H1 (cell line): ENCODE results near the gene MMS22L. TPM values are rescaled to one million over a fixed set of nuclear protein-coding genes. Genes with fewer than 3 reads are reported as not detected.

Experiments
- CTCF ChIA-PET: fragments of 300-600 bp; sonication (Branson Sonifier 250); formaldehyde crosslinking; loops from one replicate; lab custom pipeline; 2021; ENCODE audit not compliant: partially characterized antibody; lab: Charles Lee
- POLR2A ChIA-PET: fragments of 300-600 bp; sonication (Branson Sonifier 250); formaldehyde crosslinking; loops from one replicate; lab custom pipeline; 2021; ENCODE audit warnings: inconsistent platforms; ENCODE audit not compliant: partially characterized antibody; lab: Charles Lee
- DNase-seq, 2 experiments: peaks; one replicate each; pipeline versions ENCODE4 v3.0.0 to v3.0.0-alpha.2; 2010 to 2022; ENCODE audit warnings: low spot score in 2 of 2, low read depth in 1 of 2, mixed read lengths in 1 of 2
- FAIRE-seq: peaks from 2 replicates; lab custom pipeline; 2011; peaks lifted over from hg19 to GRCh38; lab: Jason Lieb, UNC
- H2AFZ ChIP-seq: 2 replicates; pipeline ENCODE4 v1.8.1; 2012; ENCODE audit warnings: low read length, inconsistent platforms
- H2AK5ac ChIP-seq: 2 replicates; pipeline ENCODE4 v1.6.1; 2013; ENCODE audit warnings: low read depth, low read length
- H2BK120ac ChIP-seq: replicated peaks from 2 replicates; pipeline ENCODE3; 2013; ENCODE audit warnings: low read depth, low read length, inconsistent platforms
- H2BK12ac ChIP-seq: 2 replicates; pipeline ENCODE4 v1.6.1; 2013; ENCODE audit warnings: low read depth, low read length
- H2BK15ac ChIP-seq: 2 replicates; pipeline ENCODE4 v1.6.1; 2013; ENCODE audit warnings: low read length
- H2BK20ac ChIP-seq: 2 replicates; pipeline ENCODE4 v1.6.1; 2013; ENCODE audit warnings: low read length
- H2BK5ac ChIP-seq: 2 replicates; pipeline ENCODE4 v1.6.1; 2013; ENCODE audit warnings: low read depth, low read length
- H3K14ac ChIP-seq: 2 replicates; pipeline ENCODE4 v1.6.1; 2013; ENCODE audit warnings: inconsistent platforms; ENCODE audit not compliant: insufficient read length
- H3K18ac ChIP-seq: 2 replicates; pipeline ENCODE4 v1.6.1; 2013; ENCODE audit warnings: low read length; ENCODE audit errors: extremely low read depth
- H3K23ac ChIP-seq: 2 replicates; pipeline ENCODE4 v1.6.1; 2013; ENCODE audit warnings: inconsistent platforms; ENCODE audit not compliant: insufficient read length
- H3K23me2 ChIP-seq: 2 replicates; pipeline ENCODE4 v1.6.1; 2013; ENCODE audit warnings: low read depth, low read length
- H3K27ac ChIP-seq: 2 replicates; pipeline ENCODE4 v1.6.1; 2011; ENCODE audit warnings: low read depth, low read length, inconsistent platforms
- H3K27me3 ChIP-seq, 4 experiments: replicated peaks in 1 of 4; 1 replicate in 1 of 4; 2 replicates in 3 of 4; pipeline versions ENCODE4 v1.6.1 to v1.8.1; 2011 to 2013; ENCODE audit warnings: low read length in 3 of 4, mild to moderate bottlenecking in 3 of 4, inconsistent platforms in 2 of 4, mixed read lengths in 2 of 4, moderate library complexity in 1 of 4; ENCODE audit not compliant: control insufficient read depth in 3 of 4, insufficient read depth in 3 of 4; ENCODE audit errors: extremely low read depth in 1 of 4
- H3K36me3 ChIP-seq, 4 experiments: 2 replicates each; pipeline versions ENCODE4 v1.6.1 to v1.8.1; 2011 to 2013; ENCODE audit warnings: mild to moderate bottlenecking in 4 of 4, low read length in 3 of 4, moderate library complexity in 2 of 4, control low read depth in 1 of 4, inconsistent platforms in 1 of 4; ENCODE audit not compliant: insufficient read depth in 4 of 4, control insufficient read depth in 2 of 4
- H3K4ac ChIP-seq: replicated peaks from 2 replicates; pipeline ENCODE3; 2013; ENCODE audit warnings: low read length, low read depth, mixed read lengths, inconsistent platforms; ENCODE audit not compliant: insufficient read length
- H3K4me1 ChIP-seq, 4 experiments: replicated peaks in 1 of 4; 1 replicate in 1 of 4; 2 replicates in 3 of 4; pipeline versions ENCODE4 v1.6.1 to v1.8.1; 2011 to 2013; ENCODE audit warnings: low read length in 3 of 4, inconsistent platforms in 2 of 4, mixed read lengths in 1 of 4; ENCODE audit not compliant: insufficient read depth in 4 of 4, control insufficient read depth in 3 of 4
- H3K4me2 ChIP-seq, 2 experiments: 2 replicates each; pipeline versions ENCODE4 v1.6.1 to v1.8.1; 2011 to 2013; ENCODE audit warnings: low read depth in 2 of 2, low read length in 2 of 2, control low read depth in 1 of 2, inconsistent platforms in 1 of 2, mild to moderate bottlenecking in 1 of 2; ENCODE audit not compliant: insufficient read depth in 1 of 2
- H3K4me3 ChIP-seq, 4 experiments: fragments of 200-600, 300-600 bp in 1 of 4; sonication (generic), shearing (Covaris generic), sonication (Bioruptor Twin) in 1 of 4; 2 replicates each; pipeline versions ENCODE4 v1.5.1 to v1.8.1; 2011 to 2016; ENCODE audit warnings: low read length in 4 of 4, low read depth in 3 of 4, control low read depth in 2 of 4, inconsistent platforms in 2 of 4, mild to moderate bottlenecking in 2 of 4, mixed read lengths in 1 of 4, moderate library complexity in 1 of 4; ENCODE audit not compliant: insufficient read depth in 2 of 4; ENCODE audit errors: extremely low read depth in 1 of 4
- H3K56ac ChIP-seq: replicated peaks from 2 replicates; pipeline ENCODE3; 2013; ENCODE audit warnings: low read depth, mild to moderate bottlenecking, mixed read lengths, low read length, inconsistent platforms; ENCODE audit not compliant: insufficient read length
- H3K79me1 ChIP-seq: 2 replicates; pipeline ENCODE4 v1.6.1; 2013; ENCODE audit warnings: low read depth, low read length, control low read depth
- H3K79me2 ChIP-seq, 2 experiments: 2 replicates each; pipeline versions ENCODE4 v1.6.1 to v1.8.1; 2012 to 2013; ENCODE audit warnings: low read length in 2 of 2, mild to moderate bottlenecking in 2 of 2, inconsistent platforms in 1 of 2; ENCODE audit not compliant: insufficient read depth in 2 of 2, control insufficient read depth in 1 of 2
- H3K9ac ChIP-seq, 4 experiments: replicated peaks in 1 of 4; 1 replicate in 1 of 4; 2 replicates in 3 of 4; pipeline versions ENCODE4 v1.6.1 to v1.8.1; 2011 to 2013; ENCODE audit warnings: low read depth in 3 of 4, low read length in 3 of 4, control low read depth in 2 of 4, mild to moderate bottlenecking in 2 of 4, moderate library complexity in 2 of 4, inconsistent platforms in 1 of 4; ENCODE audit errors: extremely low read depth in 1 of 4
- H3K9me3 ChIP-seq, 2 experiments: 2 replicates each; pipeline versions ENCODE4 v1.6.1 to v1.8.1; 2012 to 2013; ENCODE audit warnings: mild to moderate bottlenecking in 2 of 2, moderate library complexity in 2 of 2, control low read depth in 1 of 2, inconsistent platforms in 1 of 2, low read depth in 1 of 2, low read length in 1 of 2, mixed read lengths in 1 of 2; ENCODE audit not compliant: insufficient read depth in 2 of 2
- H4K20me1 ChIP-seq, 2 experiments: replicated peaks in 1 of 2; 2 replicates each; pipeline versions ENCODE3 to v1.8.1; 2011 to 2013; ENCODE audit warnings: inconsistent platforms in 2 of 2, low read length in 2 of 2, mild to moderate bottlenecking in 1 of 2; ENCODE audit not compliant: insufficient read depth in 2 of 2, control insufficient read depth in 1 of 2
- H4K5ac ChIP-seq: 2 replicates; pipeline ENCODE4 v1.6.1; 2013; ENCODE audit warnings: low read length, low read depth, mixed read lengths, inconsistent platforms; ENCODE audit not compliant: insufficient read length
- H4K8ac ChIP-seq: 2 replicates; pipeline ENCODE4 v1.8.0; 2013; ENCODE audit warnings: mild to moderate bottlenecking, moderate library complexity, low read length, inconsistent platforms; ENCODE audit not compliant: insufficient read depth; ENCODE audit errors: extremely low read depth
- H4K91ac ChIP-seq: replicated peaks from 2 replicates; pipeline ENCODE3; 2013; ENCODE audit warnings: low read length, mixed read lengths, inconsistent platforms; ENCODE audit not compliant: insufficient read length
- CTBP2 ChIP-seq: IDR thresholded peaks from 2 replicates; pipeline ENCODE4 v1.7.0; 2011; ENCODE audit warnings: borderline replicate concordance, mild to moderate bottlenecking, moderate library complexity, mixed read lengths, low read length; ENCODE audit not compliant: insufficient read depth, insufficient read length
- NRF1 ChIP-seq: IDR thresholded peaks from 2 replicates; pipeline ENCODE4 v1.6.1; 2011; ENCODE audit warnings: mild to moderate bottlenecking, low read depth, low read length, improper control_type of control experiment
- ZNF274 ChIP-seq: IDR thresholded peaks from 2 replicates; pipeline ENCODE4 v1.7.0; 2012; ENCODE audit warnings: low read length, borderline replicate concordance; ENCODE audit errors: extremely low read depth
- WGBS, 2 experiments: shearing (Covaris generic) in 1 of 2; methylation state at CpG; one replicate each; pipeline versions ENCODE4 v1.1.6 to v1.1.7; 2013 to 2015; ENCODE audit warnings: low lambda C conversion rate in 2 of 2, mixed read lengths in 2 of 2, inconsistent platforms in 1 of 2, low coverage in 1 of 2, missing lambda C conversion rate in 1 of 2; ENCODE audit not compliant: insufficient replicate concordance in 2 of 2, insufficient coverage in 1 of 2, insufficient read length in 1 of 2; ENCODE audit errors: extremely low coverage in 1 of 2, missing lambda C conversion rate in 1 of 2; 5-methylcytosine and 5-hydroxymethylcytosine counted together
- polyA plus RNA-seq, 7 experiments: library from polyadenylated mRNA; depleted of rRNA in 3 of 7; stranded (reverse) in 5 of 7; unstranded in 2 of 7; fragments of >200 nt in 5 of 7; fragments of 200-250 nt in 2 of 7; gene quantifications; 1 replicate in 5 of 7; 2 replicates in 1 of 7; 4 replicates in 1 of 7; pipeline versions ENCODE4 v1.2.1 to v1.2.3, GENCODE V29; 2011 to 2013; ENCODE audit warnings: missing spikeins in 2 of 7, mixed read lengths in 2 of 7
- total RNA-seq: library from RNA; stranded (reverse); fragmentation: NEBNext Ultra II Directional; extraction: Animal tissue kit (Norgen Biotek cat#: 25700); gene quantifications from 2 replicates; pipeline ENCODE4 v1.2.1, GENCODE V29; 2021
- TF ChIP-seq, protein P1 (sequence below): IDR thresholded peaks from 2 replicates; pipeline ENCODE4 v1.6.1; 2011; ENCODE audit warnings: low read length, improper control_type of control experiment

Gene MMS22L
- total and polyA plus RNA-seq, 2 of the 8 experiments (the other 6 are each of a cell fraction or from before 2014, with no cell fraction given): 11.1 to 32.6 TPM

DNA sequence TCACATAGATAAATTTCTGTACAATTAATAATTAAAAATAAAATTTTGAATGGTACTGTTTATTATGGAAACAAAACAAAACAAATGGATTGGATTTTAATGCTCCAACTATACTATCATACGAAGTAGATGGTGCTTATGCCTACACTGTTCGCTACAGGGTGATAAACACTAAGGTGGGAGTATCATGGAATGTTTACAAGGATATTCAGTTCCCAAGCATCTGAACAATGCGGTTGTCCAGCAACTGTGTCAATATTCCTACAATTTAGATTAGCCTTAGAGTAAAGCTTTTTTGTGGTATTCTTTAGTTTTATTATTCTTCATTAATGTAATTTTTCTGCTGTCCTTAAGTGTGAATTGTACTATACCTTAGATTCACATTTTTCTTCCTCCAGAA lies 105.1 kb downstream of the MMS22L start:
- no peak overlapping the region for H4K5ac ChIP-seq
- H4K20me1 ChIP-seq: no peaks in the 10 kb centered on the region
- H3K79me2 ChIP-seq: no peaks in the 10 kb centered on the region
- H3K23ac ChIP-seq: no peak overlapping the region
- no peak overlapping the region for H2AFZ ChIP-seq
- no peak overlapping the region for H3K56ac ChIP-seq
- H3K14ac ChIP-seq: no peak overlapping the region
- no peak overlapping the region for H3K27ac ChIP-seq
- TF ChIP-seq, protein P1, sequence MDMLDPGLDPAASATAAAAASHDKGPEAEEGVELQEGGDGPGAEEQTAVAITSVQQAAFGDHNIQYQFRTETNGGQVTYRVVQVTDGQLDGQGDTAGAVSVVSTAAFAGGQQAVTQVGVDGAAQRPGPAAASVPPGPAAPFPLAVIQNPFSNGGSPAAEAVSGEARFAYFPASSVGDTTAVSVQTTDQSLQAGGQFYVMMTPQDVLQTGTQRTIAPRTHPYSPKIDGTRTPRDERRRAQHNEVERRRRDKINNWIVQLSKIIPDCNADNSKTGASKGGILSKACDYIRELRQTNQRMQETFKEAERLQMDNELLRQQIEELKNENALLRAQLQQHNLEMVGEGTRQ: no peak
- TF ChIP-seq NRF1: no peak
- no peak for TF ChIP-seq CTBP2
- no peak for TF ChIP-seq ZNF274
- no peak overlapping the region for H3K4me3 ChIP-seq
- DNase-seq (no peak), FAIRE-seq (no peak)
- H2BK15ac ChIP-seq: no peak overlapping the region
- H3K4me2 ChIP-seq: no peak overlapping the region
- H3K9me3 ChIP-seq: no peaks in the 10 kb centered on the region; a peak in 1 of 4 replicates
- H2BK120ac ChIP-seq: no peak overlapping the region
- CTCF ChIA-PET: interaction anchor here (2.0 kb wide), 1 partner anchor 8 kb away, joined by 9 read pairs; no protein-coding TSS in a partner anchor
- H4K91ac ChIP-seq: no peak overlapping the region
- WGBS, 2 experiments: 95% methylated on average over 3 of the region's 3 CpGs; no CpG with 5 or more reads in 1 of the 2 experiments
- H3K23me2 ChIP-seq: no peaks in the 10 kb centered on the region
- H2BK12ac ChIP-seq: no peak overlapping the region
- H2BK5ac ChIP-seq: no peak overlapping the region
- no peaks in the 10 kb centered on the region for H3K4me1 ChIP-seq
- H3K36me3 ChIP-seq: peaks cover 2 to 22% (median 4%) of the 10 kb centered on the region in 4 experiments; a peak in 5 of 8 replicates
- H3K18ac ChIP-seq: no peak overlapping the region
- POLR2A ChIA-PET: no interaction called here
- no peaks in the 10 kb centered on the region for H3K27me3 ChIP-seq
- no peak overlapping the region for H3K9ac ChIP-seq
- H3K79me1 ChIP-seq: no peaks in the 10 kb centered on the region
- no peak overlapping the region for H3K4ac ChIP-seq
- no peak overlapping the region for H2BK20ac ChIP-seq
- H2AK5ac ChIP-seq: no peak overlapping the region
- no peak overlapping the region for H4K8ac ChIP-seq
